Activated CD8-positive, alpha-beta memory T cell treated with anti-CD3 and anti-CD28 coated beads, Interleukin-2, amount 10 ng/mL, durations not matched to agents 7 days and 5 days (primary cell): ENCODE data around the gene DYRK2. TPM values are rescaled to one million over a fixed set of nuclear protein-coding genes. Genes with fewer than 3 reads are reported as not detected.

Experiments used
- ATAC-seq: fragments of 150-1000 bp; cut with Tn5 transposase; one replicate; pipeline ENCODE4 v1.10.0; 2021; ENCODE audit warnings: moderate library complexity
- CTCF ChIA-PET: fragments of 350-600 bp; sonication (Branson Sonifier 250); formaldehyde crosslinking; loops from one replicate; lab custom pipeline; 2021; ENCODE audit warnings: antibody characterized with exemption; lab: Charles Lee
- DNase-seq: peaks from one replicate; pipeline ENCODE4 v3.0.0-alpha.2; 2020
- H3K27ac Mint-ChIP-seq: one replicate; pipeline ENCODE4 v1.8.0; 2021; ENCODE audit warnings: mild to moderate bottlenecking, mixed read lengths
- H3K27me3 Mint-ChIP-seq: one replicate; pipeline ENCODE4 v1.8.0; 2021; ENCODE audit warnings: mixed read lengths
- H3K36me3 Mint-ChIP-seq: one replicate; pipeline ENCODE4 v1.8.0; 2021; ENCODE audit warnings: mild to moderate bottlenecking, mixed read lengths
- H3K4me1 Mint-ChIP-seq: one replicate; pipeline ENCODE4 v1.8.0; 2021; ENCODE audit warnings: mixed read lengths
- H3K4me3 Mint-ChIP-seq: one replicate; pipeline ENCODE4 v1.8.0; 2021; ENCODE audit warnings: mild to moderate bottlenecking, moderate library complexity, mixed read lengths
- H3K9me3 Mint-ChIP-seq: one replicate; pipeline ENCODE4 v1.8.0; 2022; ENCODE audit warnings: low read depth, mixed read lengths
- total RNA-seq, 2 experiments: library from RNA; stranded (reverse); gene quantifications; one replicate each; pipeline ENCODE4 v1.2.3, GENCODE V29; 2021

The DYRK2 gene
- total RNA-seq, 2 experiments from 2014 or later, result 27.7 to 46.6 TPM

DNA sequence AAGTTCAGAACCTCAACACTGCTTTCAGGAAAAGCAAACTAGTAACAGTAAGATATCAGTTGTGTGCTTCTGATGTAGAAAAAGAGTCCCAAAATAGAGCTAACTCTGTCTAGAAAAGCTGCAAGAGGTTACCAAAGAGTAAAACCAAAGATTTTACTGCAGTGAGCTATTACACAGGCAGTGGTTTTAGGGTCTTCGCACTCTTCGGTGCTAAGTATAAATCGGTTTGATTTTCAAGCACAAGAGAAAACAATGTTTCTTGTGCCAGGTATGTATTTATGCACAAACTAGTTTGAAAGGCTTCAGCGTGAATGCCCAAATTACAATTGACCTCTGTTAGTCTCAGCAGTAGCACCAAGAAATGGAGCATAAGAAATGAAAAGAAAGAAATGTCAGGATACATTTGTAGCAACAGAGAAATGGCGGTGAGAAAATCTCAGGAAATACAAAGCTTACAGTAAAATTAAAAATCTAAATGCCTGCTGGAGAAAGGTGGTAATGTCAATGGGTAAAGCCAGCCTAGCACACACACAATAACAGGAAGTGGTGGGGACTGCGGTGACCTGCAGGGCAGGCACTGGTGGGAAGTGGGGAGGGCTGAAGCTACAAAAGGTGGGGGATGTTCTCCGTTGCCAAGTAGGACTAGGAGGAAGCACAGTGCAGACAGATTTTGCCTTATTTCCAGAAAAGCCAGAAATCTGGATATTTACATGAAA lies 18.0 kb upstream of the DYRK2 start:
- H3K4me1 Mint-ChIP-seq, result peaks cover 38% of the 10 kb centered on the region

DNA sequence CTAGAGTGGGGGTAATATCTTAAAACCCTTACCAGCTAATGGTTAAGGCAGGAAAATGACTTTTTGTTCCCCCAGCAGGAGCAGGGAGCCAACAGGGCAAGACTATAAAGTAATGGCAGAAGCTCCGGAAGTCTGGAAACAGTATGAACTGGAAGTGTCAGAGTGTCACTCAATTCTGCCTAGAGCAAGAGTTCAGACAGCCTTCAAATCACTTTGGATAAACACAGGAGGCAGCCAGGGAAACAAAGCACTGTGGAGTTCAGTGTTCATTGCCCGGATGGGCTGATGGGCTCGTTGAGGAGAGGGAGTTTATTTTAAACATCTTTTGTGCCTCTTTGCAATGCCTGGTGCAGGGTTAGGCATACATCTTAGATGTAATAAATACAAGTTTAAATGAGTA lies 16.5 kb upstream of the DYRK2 start:
- CTCF ChIA-PET, result interaction anchor here (1.6 to 2.9 kb wide), 2 partner anchors 9 to 12 kb away, joined by 6 to 9 read pairs; no protein-coding TSS in a partner anchor
- Mint-ChIP-seq H3K4me1 (peaks cover 38% of the 10 kb centered on the region), H3K27ac (no peak overlapping the region), H3K9me3 (peaks cover 6% of the 10 kb centered on the region), H3K4me3 (no peak overlapping the region), H3K36me3 (peaks cover 23% of the 10 kb centered on the region), H3K27me3 (peaks cover 11% of the 10 kb centered on the region)
- DNase-seq, result no peak
- no peak for ATAC-seq

More for the DNA sequence above, 18.0 kb upstream of the DYRK2 start:
- peak; percentile 99 for ATAC-seq
- CTCF ChIA-PET, result interaction anchor here (1.0 to 2.0 kb wide), 10 partner anchors 11 to 183 kb away, joined by 3 to 10 read pairs (median 4); partner anchors contain the start of gene DYRK2
- peak overlapping the region; percentile 35 for H3K4me3 Mint-ChIP-seq
- H3K27ac Mint-ChIP-seq, result peak overlapping the region; percentile 81
- peaks cover 6% of the 10 kb centered on the region for H3K9me3 Mint-ChIP-seq
- DNase-seq, result peak; percentile 95
- H3K27me3 Mint-ChIP-seq, result peaks cover 11% of the 10 kb centered on the region
- peaks cover 23% of the 10 kb centered on the region for H3K36me3 Mint-ChIP-seq

- peaks cover 38% of the 10 kb centered on the region for H3K4me1 Mint-ChIP-seq
- H3K9me3 Mint-ChIP-seq, result peaks cover 6% of the 10 kb centered on the region
- H3K27me3 Mint-ChIP-seq, result peaks cover 11% of the 10 kb centered on the region
- peaks cover 23% of the 10 kb centered on the region for H3K36me3 Mint-ChIP-seq
- ATAC-seq (no peak), DNase-seq (no peak)
- no peak overlapping the region for H3K27ac Mint-ChIP-seq
- no peak overlapping the region for H3K4me3 Mint-ChIP-seq
- CTCF ChIA-PET, result interaction anchor here (1.2 to 2.9 kb wide), 2 partner anchors 11 to 310 kb away, joined by 3 to 9 read pairs; no protein-coding TSS in a partner anchor
Measured at GRCh38 chr12:67633024-67633610, 15.4 kb upstream of the DYRK2 start.

DNA sequence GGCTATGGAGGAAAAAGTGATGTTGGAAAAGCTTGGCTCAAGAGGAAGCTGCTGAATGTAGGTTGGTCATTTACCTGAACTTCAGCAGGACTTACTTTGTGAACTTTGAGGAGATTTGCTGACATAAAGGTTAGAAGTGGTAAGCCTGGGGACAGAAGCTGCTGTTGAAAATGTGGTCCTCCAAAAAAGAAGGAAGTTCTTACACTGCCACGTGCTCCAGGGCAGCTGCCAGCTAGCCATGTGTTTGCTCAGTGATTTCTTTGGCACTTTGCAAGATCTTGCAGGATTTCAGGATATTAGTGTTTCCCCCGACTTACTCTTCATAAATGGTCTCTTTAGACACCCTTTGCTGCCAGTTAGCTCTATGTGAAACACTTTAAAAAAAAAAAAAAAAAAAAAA lies 14.8 kb upstream of the DYRK2 start:
- H3K4me1 Mint-ChIP-seq, result peaks cover 38% of the 10 kb centered on the region
- no peak for ATAC-seq
- no peak overlapping the region for H3K27ac Mint-ChIP-seq
- CTCF ChIA-PET, result interaction anchor here (1.2 to 2.9 kb wide), 2 partner anchors 10 to 309 kb away, joined by 3 to 9 read pairs; no protein-coding TSS in a partner anchor
- DNase-seq, result no peak
- H3K4me3 Mint-ChIP-seq, result no peak overlapping the region
- peaks cover 11% of the 10 kb centered on the region for H3K27me3 Mint-ChIP-seq
- H3K9me3 Mint-ChIP-seq, result peaks cover 6% of the 10 kb centered on the region
- peaks cover 21% of the 10 kb centered on the region for H3K36me3 Mint-ChIP-seq

- Mint-ChIP-seq H3K9me3 (peaks cover 2% of the 10 kb centered on the region), H3K36me3 (peaks cover 17% of the 10 kb centered on the region), H3K27ac (no peak overlapping the region), H3K4me1 (peaks cover 35% of the 10 kb centered on the region), H3K27me3 (peaks cover 11% of the 10 kb centered on the region), H3K4me3 (no peak overlapping the region)
- DNase-seq, result no peak
- no peak for ATAC-seq
- CTCF ChIA-PET, result interaction anchor here (2.9 kb wide), 1 partner anchor 9 kb away, joined by 9 read pairs; no protein-coding TSS in a partner anchor
Measured at GRCh38 chr12:67634303-67634761, 14.2 kb upstream of the DYRK2 start.

- Mint-ChIP-seq H3K36me3 (peaks cover 9% of the 10 kb centered on the region), H3K27me3 (peaks cover 11% of the 10 kb centered on the region), H3K4me1 (peaks cover 9% of the 10 kb centered on the region), H3K9me3 (no peaks in the 10 kb centered on the region), H3K27ac (no peak overlapping the region), H3K4me3 (no peak overlapping the region)
- CTCF ChIA-PET, result no interaction called here
- no peak for DNase-seq
- no peak for ATAC-seq
Measured at GRCh38 chr12:67637718-67638117, 10.8 kb upstream of the DYRK2 start.

- no peak for DNase-seq
- Mint-ChIP-seq H3K4me1 (peaks cover 6% of the 10 kb centered on the region), H3K36me3 (peaks cover 6% of the 10 kb centered on the region), H3K27me3 (peaks cover 5% of the 10 kb centered on the region), H3K9me3 (no peaks in the 10 kb centered on the region), H3K4me3 (no peak overlapping the region), H3K27ac (no peak overlapping the region)
- CTCF ChIA-PET, result interaction anchor here (1.5 kb wide), 1 partner anchor 11 kb away, joined by 5 read pairs; no protein-coding TSS in a partner anchor
- ATAC-seq, result no peak
Measured at GRCh38 chr12:67638694-67639093, 9.9 kb upstream of the DYRK2 start.

DNA sequence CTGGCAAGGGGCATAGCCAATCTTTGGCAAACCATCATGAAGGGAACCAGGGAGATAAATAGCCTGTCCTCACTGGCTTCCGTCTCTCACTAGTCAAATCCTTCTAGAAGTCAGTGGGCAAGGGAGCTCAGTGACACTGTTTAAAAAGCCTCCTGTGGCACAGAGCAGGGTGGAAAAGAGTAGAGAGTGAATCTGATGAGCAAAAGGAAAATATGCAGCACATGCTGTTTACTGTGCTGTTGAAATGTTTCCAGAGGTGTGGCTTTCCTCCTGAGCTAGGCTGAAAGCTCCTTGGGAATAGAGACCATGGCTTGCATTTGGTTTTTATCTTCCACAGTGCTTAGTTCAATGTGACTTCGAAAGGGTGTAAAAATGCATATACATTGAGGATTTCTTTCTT lies 7.7 kb upstream of the DYRK2 start:
- ATAC-seq, result no peak
- DNase-seq, result no peak
- H3K36me3 Mint-ChIP-seq, result no peaks in the 10 kb centered on the region
- H3K9me3 Mint-ChIP-seq, result no peaks in the 10 kb centered on the region
- CTCF ChIA-PET, result interaction anchor here (1.2 kb wide), 1 partner anchor 10 kb away, joined by 6 read pairs; no protein-coding TSS in a partner anchor
- no peak overlapping the region for H3K27ac Mint-ChIP-seq
- H3K4me3 Mint-ChIP-seq, result no peak overlapping the region
- H3K27me3 Mint-ChIP-seq, result peaks cover 5% of the 10 kb centered on the region
- H3K4me1 Mint-ChIP-seq, result no peaks in the 10 kb centered on the region

DNA sequence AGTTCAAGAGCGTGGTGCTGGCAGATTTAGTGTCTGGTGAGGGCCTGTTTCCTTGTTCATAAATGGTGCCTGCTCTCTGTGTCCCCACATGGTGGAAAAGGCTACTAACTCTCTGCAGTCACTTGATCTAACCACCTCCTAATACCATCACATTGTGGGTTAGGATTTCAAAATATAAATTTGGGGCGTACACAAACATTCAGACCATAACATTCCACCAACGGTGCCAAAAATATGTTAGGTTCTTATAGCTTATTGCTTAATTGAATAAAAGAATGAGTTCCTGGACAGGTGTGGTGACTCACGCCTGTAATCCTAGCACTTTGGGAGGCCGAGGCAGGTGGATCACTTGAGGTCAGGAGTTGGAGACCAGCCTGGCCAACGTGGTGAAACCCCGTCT lies 3.4 kb upstream of the DYRK2 start:
- no peak for ATAC-seq
- CTCF ChIA-PET, result interaction anchor here (3.1 kb wide), 1 partner anchor 12 kb away, joined by 9 read pairs; no protein-coding TSS in a partner anchor
- Mint-ChIP-seq H3K9me3 (no peaks in the 10 kb centered on the region), H3K36me3 (peaks cover 2% of the 10 kb centered on the region), H3K27me3 (peaks cover 13% of the 10 kb centered on the region), H3K4me3 (no peak overlapping the region), H3K4me1 (peaks cover 10% of the 10 kb centered on the region), H3K27ac (no peak overlapping the region)
- no peak for DNase-seq

DNA sequence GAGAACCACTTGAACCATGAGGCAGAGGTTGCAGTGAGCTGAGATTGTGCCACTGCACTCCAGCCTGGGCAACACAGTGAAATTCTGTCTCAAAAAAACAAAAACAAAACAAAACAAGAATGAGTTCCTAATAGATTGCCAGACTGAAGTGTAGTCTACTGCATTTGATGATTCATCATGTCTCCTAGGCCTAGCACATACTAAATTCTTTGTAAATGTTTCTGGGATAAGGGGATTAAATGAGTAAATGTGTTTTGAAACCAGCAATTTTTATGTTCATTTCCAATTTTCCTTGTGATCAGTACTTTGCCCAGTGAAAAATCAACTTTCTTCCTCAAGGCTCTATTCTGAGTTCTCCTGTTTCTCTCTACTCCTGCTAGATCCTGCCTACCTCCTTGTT lies 2.9 kb upstream of the DYRK2 start:
- H3K27ac Mint-ChIP-seq, result no peak overlapping the region
- CTCF ChIA-PET, result no interaction called here
- no peaks in the 10 kb centered on the region for H3K9me3 Mint-ChIP-seq
- H3K4me1 Mint-ChIP-seq, result peaks cover 14% of the 10 kb centered on the region
- H3K36me3 Mint-ChIP-seq, result peaks cover 7% of the 10 kb centered on the region
- DNase-seq, result no peak
- no peak for ATAC-seq
- peaks cover 10% of the 10 kb centered on the region for H3K27me3 Mint-ChIP-seq
- no peak overlapping the region for H3K4me3 Mint-ChIP-seq

DNA sequence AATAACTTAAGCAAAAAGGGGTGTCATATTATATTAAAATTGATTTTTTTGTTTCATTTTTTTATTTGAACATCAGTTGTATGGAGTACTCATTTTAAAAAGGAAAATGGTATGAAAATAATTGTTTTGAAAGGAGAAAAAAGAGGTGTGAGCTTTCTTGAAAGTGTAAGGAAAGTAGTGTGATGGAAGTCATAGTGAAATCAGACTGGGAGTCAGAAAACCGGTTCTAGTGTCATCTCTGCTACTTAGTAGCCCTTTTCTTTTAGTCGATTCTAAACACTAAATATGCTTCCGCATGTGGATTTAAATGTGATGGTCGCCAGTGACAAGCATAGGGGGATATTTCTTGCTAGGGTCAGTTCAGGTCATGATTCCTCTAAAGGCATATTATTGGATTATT lies 1.8 kb upstream of the DYRK2 start:
- ATAC-seq (no peak), DNase-seq (no peak)
- peaks cover 26% of the 10 kb centered on the region for H3K4me1 Mint-ChIP-seq
- H3K27ac Mint-ChIP-seq, result no peak overlapping the region
- peaks cover 8% of the 10 kb centered on the region for H3K36me3 Mint-ChIP-seq
- H3K27me3 Mint-ChIP-seq, result peaks cover 10% of the 10 kb centered on the region
- H3K4me3 Mint-ChIP-seq, result no peak overlapping the region
- no peaks in the 10 kb centered on the region for H3K9me3 Mint-ChIP-seq
- CTCF ChIA-PET, result interaction anchor here (2.4 kb wide), 1 partner anchor 16 kb away, joined by 8 read pairs; no protein-coding TSS in a partner anchor

- CTCF ChIA-PET, result interaction anchor here (1.5 to 2.4 kb wide), 3 partner anchors 17 to 291 kb away, joined by 3 to 8 read pairs (median 5); no protein-coding TSS in a partner anchor
- H3K9me3 Mint-ChIP-seq, result no peaks in the 10 kb centered on the region
- peak overlapping the region; percentile 80 for H3K4me3 Mint-ChIP-seq
- peak overlapping the region; percentile 80 for H3K27ac Mint-ChIP-seq
- ATAC-seq, result no peak
- peaks cover 8% of the 10 kb centered on the region for H3K36me3 Mint-ChIP-seq
- H3K27me3 Mint-ChIP-seq, result peaks cover 10% of the 10 kb centered on the region
- no peak for DNase-seq
- H3K4me1 Mint-ChIP-seq, result peaks cover 26% of the 10 kb centered on the region
Measured at GRCh38 chr12:67647181-67647798, 1.3 kb upstream of the DYRK2 start.
